H4 (cell line): ENCODE measurements around the gene MYO1H. TPM values are rescaled to one million over a fixed set of nuclear protein-coding genes. Genes with fewer than 3 reads are reported as not detected.
"Not testable (repeated sequence)": the region's sequence is repeated elsewhere in the genome, so short reads cannot be mapped to it uniquely, and the experiment has no call there.

Experiments used
- DNase-seq: peaks from one replicate; pipeline ENCODE4 v3.0.0-alpha.2; 2015; ENCODE audit warnings: low spot score
- total RNA-seq: library from RNA; depleted of rRNA; stranded (reverse); fragments of >200 nt; shearing (Covaris generic); gene quantifications from 2 replicates; pipeline ENCODE4 v1.2.3, GENCODE V29; 2014; rRNA removed

The MYO1H gene, protein sequence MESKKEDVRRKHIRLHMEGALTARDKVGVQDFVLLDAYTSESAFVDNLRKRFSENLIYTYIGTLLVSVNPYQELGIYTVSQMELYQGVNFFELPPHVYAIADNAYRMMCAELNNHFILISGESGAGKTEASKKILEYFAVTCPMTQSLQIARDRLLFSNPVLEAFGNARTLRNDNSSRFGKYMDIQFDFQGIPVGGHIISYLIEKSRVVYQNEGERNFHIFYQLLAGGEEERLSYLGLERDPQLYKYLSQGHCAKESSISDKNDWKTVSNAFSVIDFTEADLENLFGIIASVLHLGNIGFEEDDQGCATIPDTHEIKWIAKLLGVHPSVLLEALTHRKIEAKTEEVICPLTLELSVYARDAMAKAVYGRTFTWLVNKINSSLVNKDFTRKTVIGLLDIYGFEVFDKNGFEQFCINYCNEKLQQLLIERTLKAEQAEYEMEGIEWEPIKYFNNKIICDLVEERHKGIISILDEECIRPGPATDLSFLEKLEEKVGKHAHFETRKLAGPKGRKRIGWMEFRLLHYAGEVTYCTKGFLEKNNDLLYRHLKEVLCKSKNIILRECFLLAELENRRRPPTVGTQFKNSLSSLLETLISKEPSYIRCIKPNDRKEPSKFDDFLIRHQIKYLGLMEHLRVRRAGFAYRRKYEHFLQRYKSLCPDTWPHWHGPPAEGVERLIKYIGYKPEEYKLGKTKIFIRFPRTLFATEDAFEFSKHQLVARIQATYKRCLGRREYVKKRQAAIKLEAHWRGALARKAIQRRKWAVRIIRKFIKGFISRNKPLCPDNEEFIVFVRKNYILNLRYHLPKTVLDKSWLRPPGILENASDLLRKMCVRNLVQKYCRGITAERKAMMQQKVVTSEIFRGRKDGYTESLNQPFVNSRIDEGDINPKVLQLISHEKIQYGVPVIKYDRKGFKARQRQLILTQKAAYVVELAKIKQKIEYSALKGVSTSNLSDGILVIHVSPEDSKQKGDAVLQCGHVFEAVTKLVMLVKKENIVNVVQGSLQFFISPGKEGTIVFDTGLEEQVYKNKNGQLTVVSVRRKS
- not detected in 2 replicates for total RNA-seq

DNA sequence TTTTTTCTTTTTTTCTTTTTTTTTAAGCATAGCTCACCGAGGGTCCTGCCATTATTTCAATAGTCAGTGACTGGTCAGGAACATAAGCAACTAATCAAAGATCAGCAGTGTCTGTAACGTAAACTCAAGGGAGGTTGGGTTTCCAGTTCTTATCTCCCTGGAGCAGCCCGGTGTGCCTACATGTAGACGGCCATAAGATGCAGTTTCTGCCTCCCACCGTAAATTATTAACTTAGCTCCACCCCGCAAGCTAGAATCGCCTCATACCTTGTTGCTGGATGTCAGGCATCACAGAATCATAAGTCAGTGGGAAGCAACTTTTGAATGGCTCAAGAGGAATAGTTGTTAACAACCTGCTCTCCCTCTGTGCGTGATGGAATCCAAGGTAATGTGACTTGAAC is at the start of gene MYO1H:
TSS of gene MYO1H (plus strand) at position 312 of the 400 bp plus-strand sequence. CDS start at position 373, 61 bp downstream.
- no peak for DNase-seq

DNA sequence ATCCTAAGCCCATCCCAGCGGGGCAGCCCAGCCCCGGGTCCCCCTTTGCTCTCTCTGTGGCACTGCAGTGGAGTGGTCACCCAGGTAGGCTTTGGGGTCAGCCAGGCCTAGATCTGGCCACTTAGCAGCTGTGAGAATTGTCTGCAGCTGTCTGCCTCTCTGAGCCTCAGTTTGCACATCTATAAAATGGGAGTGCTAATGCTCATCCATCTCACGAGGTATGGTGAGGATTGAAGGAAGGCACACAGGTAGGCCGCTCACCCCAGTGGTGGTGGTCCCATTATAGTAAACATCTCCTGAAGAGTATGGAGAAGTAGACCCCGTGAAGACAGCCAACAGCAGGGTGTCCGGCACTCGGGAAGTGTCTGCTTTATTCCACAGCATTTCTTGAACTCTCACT is 47.9 kb upstream of the MYO1H start:
- no peak for DNase-seq

DNA sequence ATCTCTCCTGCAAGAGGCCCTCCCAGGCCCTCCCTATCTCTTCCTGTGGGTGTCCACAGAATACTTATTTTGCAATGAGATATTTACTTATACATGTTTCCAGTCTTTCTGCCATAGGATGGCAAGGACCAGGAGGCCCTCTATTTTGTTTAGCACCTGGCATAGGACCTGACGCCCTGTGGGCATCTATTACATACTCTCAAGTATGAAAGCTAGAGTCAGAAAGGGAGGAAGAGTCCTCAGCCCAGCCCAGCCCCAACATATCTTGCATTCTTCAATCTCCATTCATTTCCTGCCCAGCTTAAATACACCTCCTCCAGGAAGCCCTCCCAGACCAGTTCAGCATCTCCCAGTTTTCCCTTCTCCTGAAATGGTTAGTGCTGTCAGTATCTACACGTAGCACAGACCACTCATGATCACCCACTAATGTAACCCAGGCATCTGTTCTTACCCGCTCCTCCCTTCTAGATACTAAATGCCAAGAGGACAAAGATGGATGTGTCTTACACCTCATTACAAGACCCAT is 46.0 kb upstream of the MYO1H start:
- no peak for DNase-seq

DNA sequence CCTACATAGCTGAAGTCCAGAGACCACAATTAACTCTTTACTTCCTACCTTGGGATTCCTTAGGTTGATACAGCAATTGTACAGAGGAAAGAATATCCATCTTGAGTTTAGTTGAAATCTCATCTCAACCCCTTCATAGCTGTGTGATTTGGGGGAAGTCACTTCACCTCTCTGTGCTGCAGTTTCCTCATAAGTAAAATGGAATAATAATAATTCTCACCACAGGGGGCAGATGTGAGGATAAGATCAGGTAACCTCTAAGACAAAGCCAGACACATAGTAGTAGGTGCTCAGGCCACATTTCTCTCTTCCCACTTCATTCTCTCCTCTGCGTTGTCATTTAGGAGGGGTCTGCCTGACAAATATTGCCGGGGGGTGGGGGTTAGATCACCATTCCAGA is 45.3 kb upstream of the MYO1H start:
- DNase-seq: no peak

DNA sequence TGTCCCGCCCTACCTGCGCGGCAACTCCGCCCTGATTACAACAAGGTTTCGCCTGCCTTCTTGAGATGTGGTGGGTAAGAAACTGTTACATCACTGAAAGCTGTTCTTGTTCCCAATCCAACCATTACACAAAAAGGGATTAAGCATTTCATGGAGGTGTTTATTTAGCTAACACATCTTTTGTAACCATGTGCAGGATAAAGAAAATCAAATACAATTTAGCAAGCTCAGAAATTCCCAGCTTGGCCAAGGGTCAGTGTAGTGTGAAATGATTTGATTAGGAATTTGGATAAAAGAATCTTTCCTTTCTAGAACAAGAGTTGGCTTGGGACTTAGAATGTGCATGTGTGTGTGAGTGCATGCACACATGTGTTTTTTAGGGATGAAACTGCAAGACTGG is 44.9 kb upstream of the MYO1H start:
- DNase-seq: no peak

DNA sequence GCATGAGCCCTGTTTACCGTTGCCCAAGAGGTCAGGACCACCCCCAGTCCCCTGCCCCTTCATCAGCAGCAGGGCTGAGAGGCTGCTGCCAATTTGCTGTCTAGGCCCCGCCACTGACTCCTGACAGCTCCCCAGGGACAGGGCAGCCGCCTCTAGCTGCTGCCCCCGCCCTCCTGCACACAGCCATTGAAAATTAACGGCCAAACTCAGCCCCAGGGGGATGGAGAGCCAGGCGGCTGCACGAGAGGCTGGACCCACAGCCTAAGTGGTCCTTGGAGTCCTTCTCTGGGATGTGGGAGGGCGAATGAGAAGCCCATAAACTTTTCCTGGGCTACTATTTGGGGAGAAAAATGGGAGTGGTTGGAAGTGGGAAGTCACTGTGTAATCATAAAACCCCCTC is 43.2 kb upstream of the MYO1H start:
- no peak for DNase-seq

DNA sequence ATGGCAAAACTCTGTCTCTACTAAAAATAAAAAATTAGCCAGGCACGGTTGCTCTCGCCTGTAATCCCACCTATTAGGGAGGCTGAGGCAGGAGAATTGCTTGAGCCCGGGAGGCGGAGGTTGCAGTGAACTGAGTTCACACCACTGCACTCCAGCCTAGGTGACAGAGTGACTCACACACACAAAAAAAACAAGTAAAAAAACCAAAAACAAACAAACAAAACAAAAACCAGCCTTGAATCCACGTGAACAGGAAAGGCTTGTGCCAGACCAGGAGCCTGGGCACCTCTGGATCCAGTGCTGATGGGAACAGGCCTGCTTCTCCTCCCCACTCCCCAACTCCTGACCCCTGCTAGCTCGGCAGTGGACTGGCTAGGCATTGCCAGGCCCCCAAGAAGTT is 42.2 kb upstream of the MYO1H start:
- no peak for DNase-seq

DNA sequence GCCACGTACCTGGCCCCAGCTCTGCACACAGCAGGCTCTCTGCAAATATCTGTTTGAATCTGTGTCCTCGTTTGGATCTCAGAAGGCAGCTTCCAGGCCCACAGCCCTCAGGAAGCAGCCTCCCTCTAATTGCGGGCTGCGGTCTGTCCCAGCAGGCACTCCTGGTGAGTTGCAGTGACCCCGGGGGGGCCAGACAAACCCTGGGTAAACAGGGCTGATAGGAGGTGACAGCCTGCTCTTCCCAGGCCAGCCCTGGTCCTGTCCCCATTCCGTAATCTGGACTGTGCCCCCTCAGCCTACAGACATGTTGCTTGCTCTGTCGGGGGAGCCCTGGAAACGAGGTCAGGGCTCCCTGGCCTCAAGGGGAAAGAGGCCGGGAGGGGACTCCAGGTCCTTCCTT is 40.6 kb upstream of the MYO1H start:
- no peak for DNase-seq

DNA sequence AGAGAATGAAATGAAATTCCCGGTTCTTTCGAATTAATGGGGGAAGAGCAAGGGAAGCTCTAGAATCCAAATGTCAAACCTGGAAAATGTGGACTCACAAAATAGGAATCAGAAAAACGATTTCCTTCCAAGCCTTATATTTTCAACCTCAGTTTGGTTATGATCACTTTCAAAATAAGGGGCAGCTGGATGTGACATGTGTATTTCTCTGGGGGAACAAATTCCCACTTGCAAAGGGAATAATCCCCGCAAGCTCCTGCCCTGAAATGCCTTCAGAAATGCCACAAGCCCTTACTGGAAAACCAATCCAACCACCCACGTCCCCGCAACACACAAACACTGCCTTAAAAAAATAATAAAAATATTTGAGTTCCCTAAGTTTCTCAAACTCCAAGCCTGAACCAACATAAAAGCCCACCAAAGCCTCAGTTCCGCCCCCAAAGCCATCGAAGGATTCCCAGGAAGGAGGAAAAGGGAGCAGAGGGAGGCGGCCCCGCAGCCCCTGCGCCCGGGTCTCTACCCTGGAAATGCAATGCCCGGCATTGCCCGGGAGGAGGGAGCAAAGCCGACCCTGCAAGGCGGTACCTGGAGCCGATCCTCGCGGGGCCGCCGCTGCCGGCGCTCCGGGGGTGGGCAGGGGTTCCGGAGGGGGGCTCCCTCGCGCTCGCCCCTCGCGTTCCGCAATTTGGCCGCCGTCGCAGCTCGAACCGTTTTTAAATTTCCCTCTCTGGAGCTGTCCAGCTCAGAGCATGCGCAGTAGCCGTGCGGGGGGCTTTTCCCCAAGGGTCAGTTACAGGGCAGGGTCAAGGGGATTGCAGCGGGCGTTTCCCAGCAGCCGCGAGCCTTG is 38.9 kb upstream of the MYO1H start, which contains the start of gene FOXN4:
TSS of gene FOXN4 (minus strand) at position 751 of the 847 bp plus-strand sequence. CDS start 963 bp downstream, outside the sequence.
- DNase-seq: no peak

DNA sequence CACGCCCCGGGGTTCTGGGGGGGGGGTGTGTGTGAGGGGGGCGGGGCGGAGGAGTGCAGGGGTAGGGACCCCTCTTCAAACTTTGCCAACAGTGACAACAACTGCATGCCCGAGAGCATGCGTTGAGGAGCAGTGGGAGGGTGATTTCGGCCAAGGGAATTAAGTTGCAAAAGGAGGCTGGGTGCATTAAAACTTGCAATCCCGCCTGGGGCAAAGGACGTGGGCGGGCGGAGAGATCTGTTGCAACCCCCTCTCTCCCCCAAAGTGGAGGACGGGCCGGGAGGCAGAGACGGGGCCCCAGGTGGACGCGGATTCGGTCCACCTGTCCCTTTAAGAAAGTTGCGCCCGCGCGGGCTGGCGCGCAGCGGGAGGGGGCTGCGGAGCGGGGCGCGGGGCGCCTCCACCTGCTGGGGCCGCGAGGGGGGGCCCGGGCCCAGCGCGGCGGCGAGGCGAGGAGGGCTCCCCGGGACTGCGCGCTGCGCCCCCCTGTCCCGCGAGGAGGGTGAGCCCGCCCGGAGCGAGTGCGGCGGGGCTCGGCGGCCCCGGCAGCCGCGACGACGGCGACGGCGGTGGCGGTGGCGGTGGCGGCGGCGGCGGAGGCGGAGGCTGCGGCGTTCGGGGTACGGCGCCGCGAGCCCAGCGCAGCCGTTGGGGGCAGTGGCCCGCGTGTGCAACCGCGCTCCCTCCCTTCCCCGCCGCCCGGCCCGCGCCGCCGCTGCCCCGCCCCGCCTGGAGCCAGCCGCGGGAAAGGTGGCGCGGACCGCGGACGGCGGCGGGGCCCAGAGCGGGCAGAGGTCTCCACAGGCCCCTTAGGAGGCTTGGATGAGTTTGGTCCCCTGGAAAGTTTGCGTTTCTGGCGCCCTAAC is 38.1 kb upstream of the MYO1H start:
- DNase-seq: no peak

DNA sequence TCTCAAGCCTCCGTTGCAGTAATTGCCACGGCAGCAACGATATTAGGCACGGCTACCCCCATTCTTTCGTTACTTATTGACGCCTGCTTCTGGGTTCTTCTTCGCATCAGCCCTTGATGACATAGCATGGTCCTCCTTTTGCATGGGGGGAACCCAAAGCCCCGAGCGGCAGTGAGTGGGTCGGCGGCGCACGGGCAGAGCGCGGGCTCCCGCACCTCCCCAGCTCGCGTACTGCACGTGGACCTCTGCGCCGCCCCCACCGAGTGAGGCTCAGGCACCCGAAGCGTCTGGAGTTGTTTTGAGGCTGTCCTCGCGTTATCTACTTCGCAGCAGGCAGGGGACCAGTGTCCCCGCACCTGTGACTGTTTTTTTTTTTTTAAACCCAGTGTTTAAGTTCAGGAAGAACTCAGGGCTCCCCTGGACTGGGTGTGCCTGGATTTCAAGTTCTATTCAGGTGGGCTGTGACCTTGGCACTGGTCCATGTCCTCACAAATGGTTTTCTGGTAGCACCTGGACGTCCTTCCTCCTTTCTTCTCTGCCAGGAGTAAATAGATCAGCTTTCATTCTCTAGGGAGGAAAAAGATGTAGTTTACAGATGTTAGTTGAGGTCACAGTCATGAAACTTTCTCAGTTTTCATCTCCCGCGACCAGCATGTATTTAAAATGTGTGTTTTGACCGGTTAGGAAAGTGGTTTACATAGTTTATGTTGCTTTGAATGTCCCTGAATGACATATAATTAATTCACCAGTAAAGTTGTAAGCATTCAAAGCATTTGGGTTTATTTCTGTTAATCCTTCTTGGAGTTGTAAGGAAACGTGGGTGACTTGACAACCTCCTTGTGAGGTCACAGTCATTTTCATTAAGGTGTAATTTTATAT is 37.2 kb upstream of the MYO1H start:
- DNase-seq: no peak

DNA sequence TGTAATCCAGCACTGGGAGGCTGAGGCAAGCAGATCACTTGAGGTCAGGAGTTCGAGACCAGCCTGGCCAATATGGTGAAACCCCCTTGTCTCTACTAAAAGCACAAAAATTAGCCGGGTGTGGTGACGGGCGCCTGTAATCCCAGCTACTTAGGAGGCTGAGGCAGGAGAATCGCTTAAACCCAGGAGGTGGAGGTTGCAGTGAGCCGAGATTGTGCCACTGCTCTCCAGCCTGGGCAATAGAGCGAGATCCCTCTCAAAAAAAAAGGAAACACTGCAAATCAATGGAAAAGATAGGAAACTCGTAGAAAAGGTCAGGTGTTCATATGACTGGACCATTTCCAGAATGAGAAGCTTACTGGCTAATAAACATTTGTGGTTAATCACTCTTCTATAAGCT is 26.4 kb upstream of the MYO1H start:
- not testable (repeated sequence) for DNase-seq

DNA sequence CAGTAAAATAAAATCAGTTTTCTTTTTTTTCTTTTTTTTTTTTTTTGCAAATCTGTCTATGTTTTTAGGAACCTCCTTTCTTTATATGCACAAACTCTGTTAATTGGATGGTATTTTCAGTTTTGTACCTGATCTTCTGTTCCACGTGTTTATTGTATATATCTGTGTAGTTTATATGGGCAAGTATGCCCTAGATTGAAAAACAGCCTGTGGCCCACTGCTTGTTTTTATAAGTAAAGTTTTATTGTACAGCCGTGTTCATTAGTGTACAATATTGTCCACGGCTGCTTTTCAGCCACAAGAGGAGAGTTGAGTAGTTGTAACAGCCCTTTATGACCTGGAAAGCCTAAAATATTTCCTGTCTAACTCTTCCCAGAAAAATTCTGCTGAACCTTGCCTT is 18.7 kb upstream of the MYO1H start:
- no peak for DNase-seq

DNA sequence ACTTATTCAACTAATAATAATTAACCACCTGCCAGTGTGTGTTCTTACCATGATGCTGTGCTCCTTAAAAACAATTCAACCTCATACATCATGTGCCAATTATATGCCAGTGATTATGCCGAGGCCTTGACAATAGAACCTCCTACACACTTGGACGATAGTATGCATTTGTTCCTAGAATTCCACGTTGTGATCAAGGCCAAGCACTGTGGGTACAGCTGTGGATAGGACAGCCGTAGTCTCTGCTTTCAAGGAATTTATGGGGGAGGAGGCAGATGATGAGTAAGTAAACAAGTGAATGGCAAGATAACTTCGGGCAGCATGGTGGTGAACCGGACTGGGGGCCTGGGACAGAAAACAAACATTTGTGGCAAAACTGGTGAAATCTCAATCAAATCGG is 18.0 kb upstream of the MYO1H start:
- DNase-seq: no peak

DNA sequence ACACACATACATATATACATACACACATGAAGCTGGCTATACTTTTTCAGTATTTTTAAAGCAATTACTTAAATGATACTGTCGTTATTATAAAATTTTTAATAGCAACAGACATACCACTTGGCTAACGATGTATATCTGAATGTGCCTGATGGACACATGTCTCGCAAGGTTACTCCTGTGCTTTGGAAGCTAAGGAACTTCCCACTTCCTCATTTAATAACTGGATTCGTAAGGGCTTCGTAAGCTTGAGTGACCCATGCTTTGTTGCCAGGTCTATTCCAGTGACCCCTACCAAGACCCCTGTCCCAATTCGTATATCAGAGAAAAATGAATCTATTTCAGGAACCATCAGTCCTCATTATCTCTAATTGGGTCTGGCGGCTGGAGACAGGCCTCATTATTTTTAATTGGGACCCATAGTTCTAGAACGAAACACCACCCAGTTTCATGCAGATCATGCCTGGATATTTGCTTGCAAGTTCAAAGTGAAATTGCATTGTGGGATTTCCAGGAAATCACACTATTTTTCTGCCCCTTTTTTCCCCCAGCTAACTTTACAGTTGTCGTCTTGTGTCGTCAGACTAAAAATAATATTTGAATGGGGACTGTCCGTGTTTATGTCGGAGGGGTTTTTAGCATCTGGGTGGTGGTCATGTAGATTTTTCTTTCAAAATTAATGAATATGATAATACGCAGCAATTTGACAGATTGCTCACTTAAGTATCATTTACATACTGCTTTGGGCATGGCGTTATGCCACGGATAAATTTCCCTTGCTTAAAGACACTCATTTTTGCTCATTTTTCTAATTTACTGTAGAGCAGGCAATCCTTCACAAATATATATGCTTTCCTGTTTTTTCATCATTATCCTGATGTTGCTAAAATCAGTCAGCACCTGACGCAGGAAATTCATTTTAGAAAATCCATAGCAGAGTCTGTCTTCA is 17.1 kb upstream of the MYO1H start:
- no peak for DNase-seq

DNA sequence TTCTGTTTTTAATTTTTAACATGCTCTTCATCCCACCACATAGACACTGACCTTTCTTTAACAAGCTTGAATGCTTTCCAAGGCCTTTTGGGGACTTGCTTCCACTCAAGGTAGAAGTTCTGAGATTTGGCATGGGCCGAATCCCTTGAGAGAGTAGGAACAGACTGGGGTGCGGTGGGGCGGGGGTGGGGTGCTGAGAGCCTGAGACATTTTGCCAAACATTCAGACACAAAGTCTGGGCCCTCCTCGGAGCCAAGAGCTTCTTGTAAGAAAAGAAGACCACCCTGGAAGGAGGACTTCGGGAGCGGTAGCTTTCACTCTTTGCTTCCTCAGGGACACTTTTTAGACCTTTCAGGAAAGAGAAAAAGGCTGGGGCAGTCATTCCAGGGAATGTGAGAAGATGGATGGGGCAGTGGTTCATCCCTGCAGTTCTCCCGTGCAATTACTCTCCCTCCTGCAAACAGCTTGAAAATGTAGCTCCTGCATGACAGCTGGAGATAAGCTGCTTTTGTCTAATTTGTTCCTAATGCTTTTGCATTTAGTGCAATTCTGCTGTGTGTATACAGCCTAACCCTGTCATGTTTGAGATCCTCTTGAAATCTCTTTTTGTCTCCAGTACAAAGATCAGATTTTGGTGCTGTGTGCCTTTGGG is 16.3 kb upstream of the MYO1H start:
- no peak for DNase-seq

DNA sequence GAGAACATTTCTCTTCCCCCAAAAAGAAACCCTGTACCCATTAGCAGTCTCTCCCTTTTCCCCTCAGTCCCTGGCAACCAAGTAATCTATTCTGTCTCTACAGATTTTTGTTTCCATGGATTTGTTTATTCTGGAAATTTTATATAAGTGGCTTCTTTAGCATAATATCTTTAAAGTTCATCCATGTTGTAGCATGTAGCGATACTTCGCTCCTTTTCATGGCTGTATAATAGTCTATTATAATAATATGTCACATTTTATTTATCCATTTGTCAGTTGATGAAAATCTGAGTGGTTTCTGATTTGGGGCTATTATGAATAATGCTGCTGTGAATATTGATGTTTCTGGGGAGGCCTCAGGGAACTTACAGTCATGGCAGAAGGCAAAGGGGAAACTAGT is 12.8 kb upstream of the MYO1H start:
- DNase-seq: no peak

DNA sequence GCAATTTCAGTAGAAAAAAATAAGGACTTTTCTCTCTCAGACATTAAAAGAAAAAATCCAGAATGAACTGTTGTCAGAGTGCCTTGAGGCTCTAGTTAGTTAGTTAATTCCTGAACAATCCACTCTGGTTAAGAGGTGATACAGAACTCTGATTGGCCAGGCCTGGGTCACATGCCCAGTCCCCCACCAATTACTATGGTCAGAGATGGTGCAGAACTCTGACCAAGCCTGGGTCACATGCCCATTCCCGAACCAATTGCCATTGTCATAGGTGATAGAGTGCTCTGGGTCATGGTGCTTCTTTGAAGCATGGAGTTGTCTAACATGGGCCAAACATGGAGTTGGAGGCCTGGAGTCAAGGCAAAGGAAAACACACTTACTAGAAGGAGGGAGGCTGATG is 11.1 kb upstream of the MYO1H start:
- no peak for DNase-seq
